HepG2 (cell line): ENCODE results near the gene EFHD2. TPM values are rescaled to one million over a fixed set of nuclear protein-coding genes. Genes with fewer than 3 reads are reported as not detected.

ENCODE experiments used
- ATAC-seq: fragments of 200-7000 bp; cut with Tn5 transposase; 3 replicates; pipeline ENCODE4 v1.9.1; 2020; ENCODE audit warnings: mild to moderate bottlenecking, moderate library complexity
- BruUV-seq: library from RNA; stranded (reverse); fragments of 400-500 nt; replicated peaks from 2 replicates; lab custom pipeline; 2021; lab: Mats Ljungman, UMichigan
- CTCF ChIA-PET: fragments of 300-600 bp; formaldehyde crosslinking; extraction: SDS; loops from one replicate; lab custom pipeline; 2021; ENCODE audit warnings: low total read pairs, inconsistent platforms, low intra/inter-chr PET ratio; lab: Yijun Ruan, JAX
- POLR2A ChIA-PET: fragments of 350-600 bp; sonication (Branson Sonifier 250); formaldehyde crosslinking; loops from one replicate; lab custom pipeline; 2020; ENCODE audit warnings: antibody characterized with exemption, inconsistent platforms; lab: Yijun Ruan, JAX
- DNase-seq: peaks from one replicate; pipeline ENCODE4 v3.0.0-alpha.2; 2015; ENCODE audit warnings: low spot score
- FAIRE-seq: peaks from 3 replicates; lab custom pipeline; 2011; peaks lifted over from hg19 to GRCh38; lab: Jason Lieb, UNC
- H2AFZ ChIP-seq: one replicate; pipeline ENCODE4 v1.6.1; 2011; ENCODE audit warnings: low read length, inconsistent platforms
- H3K27ac ChIP-seq: fragments of 300-600 bp; 3 replicates; pipeline ENCODE4 v1.8.0; 2011; ENCODE audit warnings: mixed run types, mild to moderate bottlenecking, mixed read lengths, low read length, inconsistent platforms; ENCODE audit not compliant: insufficient read depth; ENCODE audit errors: extremely low read length
- H3K27me3 ChIP-seq, 2 experiments: fragments of 200-600 bp in 1 of 2; 2 replicates in 1 of 2; 3 replicates in 1 of 2; pipeline versions ENCODE4 v1.6.0 to v1.8.0; 2011; ENCODE audit warnings: low read length in 2 of 2, mild to moderate bottlenecking in 2 of 2, moderate library complexity in 2 of 2, inconsistent platforms in 1 of 2; ENCODE audit not compliant: insufficient read depth in 2 of 2, control insufficient read depth in 1 of 2
- H3K36me3 ChIP-seq, 2 experiments: fragments of 200-600 bp in 1 of 2; replicated peaks in 1 of 2; 2 replicates in 1 of 2; 3 replicates in 1 of 2; pipeline versions ENCODE4 v1.5.1 to v1.8.0; 2011; ENCODE audit warnings: low read length in 2 of 2, inconsistent platforms in 1 of 2; ENCODE audit not compliant: insufficient read depth in 2 of 2, control insufficient read depth in 1 of 2
- H3K4me1 ChIP-seq: 2 replicates; pipeline ENCODE4 v1.5.1; 2012; ENCODE audit warnings: low read length, inconsistent platforms; ENCODE audit not compliant: insufficient read depth
- H3K4me2 ChIP-seq: 2 replicates; pipeline ENCODE4 v1.6.0; 2011; ENCODE audit warnings: low read depth, low read length, inconsistent platforms
- H3K4me3 ChIP-seq, 3 experiments: fragments of 200-600 bp in 1 of 3; sonication (generic), shearing (Covaris generic) in 1 of 3; replicated peaks in 1 of 3; 2 replicates each; pipeline ENCODE4 v1.5.1; 2011 to 2016; ENCODE audit warnings: low read length in 3 of 3, inconsistent platforms in 2 of 3, low read depth in 2 of 3, mild to moderate bottlenecking in 2 of 3, control low read depth in 1 of 3, mixed read lengths in 1 of 3; ENCODE audit not compliant: insufficient read depth in 1 of 3
- H3K79me2 ChIP-seq: one replicate; pipeline ENCODE4 v1.6.1; 2011; ENCODE audit warnings: low read length, inconsistent platforms; ENCODE audit not compliant: insufficient read depth
- H3K9ac ChIP-seq: 2 replicates; pipeline ENCODE4 v1.6.0; 2011; ENCODE audit warnings: mild to moderate bottlenecking, low read depth, low read length, inconsistent platforms; ENCODE audit not compliant: insufficient read depth
- H3K9me3 ChIP-seq: 2 replicates; pipeline ENCODE4 v1.5.1; 2012; ENCODE audit warnings: mild to moderate bottlenecking, low read length
- H4K20me1 ChIP-seq: 2 replicates; pipeline ENCODE4 v1.6.0; 2011; ENCODE audit warnings: inconsistent platforms, mild to moderate bottlenecking, low read length, moderate library complexity; ENCODE audit not compliant: insufficient read depth
- BORCS8-MEF2B ChIP-seq: sonication (generic); formaldehyde crosslinking; IDR thresholded peaks from 2 replicates; pipeline ENCODE4 v1.8.0; 2022; ENCODE audit warnings: mild to moderate bottlenecking, missing genetic modification reagents
- EEA1 ChIP-seq: sonication (generic); formaldehyde crosslinking; IDR thresholded peaks from 2 replicates; pipeline ENCODE4 v1.5.1; 2020; ENCODE audit warnings: mild to moderate bottlenecking, missing genetic modification reagents, borderline replicate concordance
- GABPB1 ChIP-seq: IDR thresholded peaks from 2 replicates; pipeline ENCODE4 v1.6.1; 2016; ENCODE audit warnings: mild to moderate bottlenecking, missing genetic modification reagents, moderate library complexity, missing compliant biosample characterization
- KDM1A ChIP-seq: IDR thresholded peaks from 2 replicates; pipeline ENCODE4 v1.6.1; 2016; ENCODE audit warnings: missing compliant biosample characterization
- ZNF142 ChIP-seq: sonication (generic); formaldehyde crosslinking; IDR thresholded peaks from 2 replicates; pipeline ENCODE4 v1.4.0; 2020; ENCODE audit warnings: missing genetic modification reagents
- ZNF713 ChIP-seq: sonication (generic); formaldehyde crosslinking; IDR thresholded peaks from 2 replicates; pipeline ENCODE4 v1.4.0; 2020; ENCODE audit warnings: mild to moderate bottlenecking, missing genetic modification reagents
- WGBS: methylation state at CpG from one replicate; pipeline ENCODE4 v1.1.6; 2017; ENCODE audit warnings: low lambda C conversion rate; 5-methylcytosine and 5-hydroxymethylcytosine counted together
- in situ Hi-C: cut with HindIII; loops from 2 replicates; pipeline ENCODE4 v1.10.0; 2017; ENCODE audit warnings: low pct_unique_long_range_greater_than_20kb; ENCODE audit not compliant: extremely low pct_ligation_motif_present
- intact Hi-C: fragments of 100-400 bp; cut with micrococcal nuclease; formaldehyde crosslinking; loops from one replicate; pipeline ENCODE4 v1.10.0; 2022; ENCODE audit not compliant: unreplicated experiment
- polyA plus RNA-seq, 8 experiments: library from polyadenylated mRNA; depleted of rRNA in 3 of 8; stranded (reverse) in 7 of 8; unstranded in 1 of 8; fragments of >200 nt; fragmentation: Illumina TruSeq in 4 of 8; extraction: Trizol in 4 of 8; gene quantifications; 2 replicates each; pipeline versions ENCODE4 v1.2.1 to v1.2.3, GENCODE V29; 2011 to 2016; ENCODE audit warnings: low read depth in 4 of 8, missing spikeins in 1 of 8, mixed read lengths in 1 of 8; ENCODE audit not compliant: insufficient read depth in 1 of 8
- total RNA-seq, 5 experiments: library from RNA; depleted of rRNA; stranded (reverse); fragments of >200 nt; fragmentation: Illumina TruSeq; extraction: Trizol; gene quantifications; 2 replicates each; pipeline ENCODE4 v1.2.3, GENCODE V29; 2016; ENCODE audit warnings: low read depth in 1 of 5

Gene EFHD2
- total and polyA plus RNA-seq, 2 of the 13 experiments (the other 11 are each of a cell fraction or from before 2014, with no cell fraction given) = 9.4 to 12.7 TPM

DNA sequence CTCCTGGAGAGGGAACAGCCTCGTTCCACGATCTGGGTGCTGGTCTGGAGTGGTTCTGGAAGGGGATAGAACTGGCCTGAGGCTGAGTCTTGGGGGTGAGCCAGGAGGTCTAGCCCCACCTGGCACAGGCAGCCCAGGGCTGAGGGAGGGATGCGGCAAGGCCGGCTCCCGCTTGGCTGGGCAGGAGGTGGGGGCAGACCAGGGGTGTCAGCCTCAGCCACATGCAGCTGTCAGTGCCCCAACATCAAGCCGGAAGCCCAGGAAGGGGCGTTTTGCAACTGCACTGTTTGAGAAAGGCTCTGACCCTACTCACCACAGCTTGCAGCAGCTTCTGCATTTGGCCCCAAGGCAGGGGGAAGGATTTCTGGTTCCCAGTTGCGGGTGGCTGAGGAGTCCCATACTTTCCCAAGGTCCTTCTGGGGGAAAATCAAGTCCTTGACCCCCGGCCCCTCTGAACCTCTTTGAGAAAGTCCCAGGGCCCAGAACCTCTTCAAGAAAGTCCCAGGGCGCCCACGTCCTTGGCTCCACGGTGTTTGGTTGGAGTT, 2.0 kb downstream of the EFHD2 start:
- Histone ChIP-seq H3K27ac (no peak overlapping the region), H3K4me3 (peak overlapping the region in 2 of 3 experiments; percentile 20 to 27; a peak in 2 of 6 replicates), H3K4me2 (peak overlapping the region; percentile 91; the same call in 1 of the 2 replicates), H3K9ac (no peak overlapping the region), H3K79me2 (no peaks in the 10 kb centered on the region), H3K4me1 (peaks cover 46% of the 10 kb centered on the region), H3K36me3 (peaks cover 0 to 1% of the 10 kb centered on the region in 2 experiments; a peak in 2 of 5 replicates), H3K9me3 (no peaks in the 10 kb centered on the region), H3K27me3 (peaks cover 3 to 25% of the 10 kb centered on the region in 2 experiments; a peak in 3 of 5 replicates), H2AFZ (no peak overlapping the region), H4K20me1 (no peaks in the 10 kb centered on the region)
- no peak for FAIRE-seq
- TF ChIP-seq ZNF713 (CRISPR knock-in tag) = no peak
- TF ChIP-seq BORCS8-MEF2B (CRISPR knock-in tag) = no peak
- no peak for TF ChIP-seq EEA1 (CRISPR knock-in tag)
- peak; percentile 10; the same call in 1 of the 2 replicates for TF ChIP-seq GABPB1
- no peak for TF ChIP-seq ZNF142 (CRISPR knock-in tag)
- TF ChIP-seq KDM1A (CRISPR knock-in tag) = no peak
- intact Hi-C loops (no loop called here), in situ Hi-C loops (no loop called here)
- ATAC-seq = no peak
- ChIA-PET POLR2A (no interaction called here), CTCF (no interaction called here)
- DNase-seq = no peak
- 82% methylated on average over 7 of the region's 12 CpGs for WGBS
- no TSS peak for BruUV-seq
